ENCODE data around the gene PRPS1.
"Not testable (repeated sequence)": the region's sequence is repeated elsewhere in the genome, so short reads cannot be mapped to it uniquely, and the experiment has no call there.

PRPS1 gene

GRCh38 chrX:107675365-107675654, 47.0 kb downstream of the PRPS1 start:
- DNase-seq (ENCODE audit: low spot score), result no peak

GRCh38 chrX:107675823-107676555, 47.7 kb downstream of the PRPS1 start:
- DNase-seq (ENCODE audit: low spot score), result peak; percentile 13

- peak; percentile 77 for DNase-seq (ENCODE audit: low spot score)
These were observed 48.5 kb downstream of the PRPS1 start for GRCh38 chrX:107676559-107677378.

GRCh38 chrX:107677501-107677901, 49.2 kb downstream of the PRPS1 start:
- DNase-seq (ENCODE audit: low spot score), result no peak

GRCh38 chrX:107677909-107678308, 49.6 kb downstream of the PRPS1 start:
- DNase-seq (ENCODE audit: low spot score), result no peak

GRCh38 chrX:107678957-107679740, 50.8 kb downstream of the PRPS1 start:
- peak; percentile 50 for DNase-seq (ENCODE audit: low spot score)

- DNase-seq (ENCODE audit: low spot score), result no peak
These were observed 53.9 kb downstream of the PRPS1 start for GRCh38 chrX:107682256-107682655.

GRCh38 chrX:107683124-107683895, 55.0 kb downstream of the PRPS1 start:
- no peak for DNase-seq (ENCODE audit: low spot score)

- DNase-seq (ENCODE audit: low spot score), result no peak
These were observed 55.6 kb downstream of the PRPS1 start for GRCh38 chrX:107683931-107684330.

GRCh38 chrX:107684956-107685385, 56.7 kb downstream of the PRPS1 start:
- DNase-seq (ENCODE audit: low spot score), result no peak

- not testable (repeated sequence) for DNase-seq (ENCODE audit: low spot score)
These were observed 57.3 kb downstream of the PRPS1 start for GRCh38 chrX:107685586-107685985.

GRCh38 chrX:107686026-107686425, 57.7 kb downstream of the PRPS1 start:
- no peak for DNase-seq (ENCODE audit: low spot score)

GRCh38 chrX:107686792-107687191, 58.5 kb downstream of the PRPS1 start:
- DNase-seq (ENCODE audit: low spot score), result no peak

- DNase-seq (ENCODE audit: low spot score), result no peak
These were observed 59.1 kb downstream of the PRPS1 start for GRCh38 chrX:107687445-107687844.

GRCh38 chrX:107691024-107691448, 62.7 kb downstream of the PRPS1 start:
- DNase-seq (ENCODE audit: low spot score), result no peak

GRCh38 chrX:107699616-107700015, 71.3 kb downstream of the PRPS1 start:
- DNase-seq (ENCODE audit: low spot score), result no peak

GRCh38 chrX:107700317-107700774, 72.0 kb downstream of the PRPS1 start:
- DNase-seq (ENCODE audit: low spot score), result peak; percentile 35

Data from GM03348 (cell line).